Measurements from ENCODE around the gene SVOPL. TPM values are rescaled to one million over a fixed set of nuclear protein-coding genes. Genes with fewer than 3 reads are reported as not detected.

Gene SVOPL
- total and polyA plus RNA-seq, 2 donors (not counting 3 experiments of a cell fraction or from before 2014, with no cell fraction given), result not detected

GRCh38 chr7:138551102-138551501 is 150.1 kb downstream of the SVOPL start:
- no peak overlapping the region for H3K4me3 ChIP-seq (replicated peaks in 1 of 3; ENCODE audit: insufficient read depth in 1 of 3, low read depth in 1 of 3, low read length in 3 of 3)
- H3K9me3 ChIP-seq (replicated peaks; ENCODE audit: control insufficient read depth, insufficient read depth, low read length), result no peaks in the 10 kb centered on the region
- CTCF ChIA-PET, result no interaction called here
- POLR2A ChIA-PET, result no interaction called here
- FAIRE-seq, result no peak
- dilution Hi-C loops (cut with MboI; ENCODE audit: extremely low pct_ligation_motif_present, low sequenced_read_pairs) (no loop called here), intact Hi-C loops (cut with micrococcal nuclease) (no loop called here)
- no peak overlapping the region for H3K27ac ChIP-seq (ENCODE audit: insufficient read depth, low read depth, low read length)
- no peaks in the 10 kb centered on the region for H4K20me1 ChIP-seq (replicated peaks; ENCODE audit: control insufficient read depth, extremely low read depth, insufficient read depth, low read length)
- H2AFZ ChIP-seq (ENCODE audit: low read depth, low read length), result no peak overlapping the region
- peaks cover 2 to 16% of the 10 kb centered on the region in 2 experiments for H3K36me3 ChIP-seq (ENCODE audit: control insufficient read depth in 2 of 2, extremely low read depth in 1 of 2, insufficient read depth in 2 of 2, low read length in 2 of 2)
- DNase-seq (ENCODE audit: low read depth, low spot score), result no peak
- H3K4me2 ChIP-seq (ENCODE audit: insufficient read depth, low read length), result no peak overlapping the region
- peaks cover 10% of the 10 kb centered on the region for H3K4me1 ChIP-seq (ENCODE audit: control insufficient read depth, extremely low read depth, insufficient read depth, low read length)
- H3K9me1 ChIP-seq (replicated peaks; ENCODE audit: control insufficient read depth, extremely low read depth, insufficient read depth, low read length), result no peaks in the 10 kb centered on the region
- H3K79me2 ChIP-seq (ENCODE audit: control insufficient read depth, insufficient read depth, low read length), result no peaks in the 10 kb centered on the region
- H3K27me3 ChIP-seq (ENCODE audit: control insufficient read depth in 2 of 2, insufficient read depth in 2 of 2, low read length in 2 of 2), result no peaks in the 10 kb centered on the region
- BruUV-seq (replicated peaks), result no TSS peak
- H3K9ac ChIP-seq (replicated peaks; ENCODE audit: extremely low read depth, insufficient read depth, low read length), result no peak overlapping the region
- TF ChIP-seq POLR2AphosphoS5 (IDR thresholded peaks at IDR 0.05; ENCODE audit: insufficient read depth, low read depth, low read length), result no peak
- TF ChIP-seq MYC (IDR thresholded peaks at IDR 0.05; ENCODE audit: low read depth, low read length), result no peak
- no peak for TF ChIP-seq POLR2A (IDR thresholded peaks at IDR 0.05; ENCODE audit: low read depth, low read length)
- no peak for TF ChIP-seq GATA2 (IDR thresholded peaks at IDR 0.05; ENCODE audit: insufficient read depth, insufficient read length, low read depth, low read length)

- Histone ChIP-seq H3K36me3 (ENCODE audit: control insufficient read depth in 2 of 2, extremely low read depth in 1 of 2, insufficient read depth in 2 of 2, low read length in 2 of 2) (peaks cover 2 to 16% of the 10 kb centered on the region in 2 experiments), H3K79me2 (ENCODE audit: control insufficient read depth, insufficient read depth, low read length) (no peaks in the 10 kb centered on the region), H2AFZ (ENCODE audit: low read depth, low read length) (no peak overlapping the region), H3K4me3 (replicated peaks in 1 of 3; ENCODE audit: insufficient read depth in 1 of 3, low read depth in 1 of 3, low read length in 3 of 3) (no peak overlapping the region), H3K4me1 (ENCODE audit: control insufficient read depth, extremely low read depth, insufficient read depth, low read length) (peaks cover 17% of the 10 kb centered on the region), H3K9ac (replicated peaks; ENCODE audit: extremely low read depth, insufficient read depth, low read length) (no peak overlapping the region), H3K9me3 (replicated peaks; ENCODE audit: control insufficient read depth, insufficient read depth, low read length) (no peaks in the 10 kb centered on the region), H4K20me1 (replicated peaks; ENCODE audit: control insufficient read depth, extremely low read depth, insufficient read depth, low read length) (no peaks in the 10 kb centered on the region), H3K4me2 (ENCODE audit: insufficient read depth, low read length) (no peak overlapping the region), H3K27me3 (ENCODE audit: control insufficient read depth in 2 of 2, insufficient read depth in 2 of 2, low read length in 2 of 2) (no peaks in the 10 kb centered on the region), H3K9me1 (replicated peaks; ENCODE audit: control insufficient read depth, extremely low read depth, insufficient read depth, low read length) (no peaks in the 10 kb centered on the region), H3K27ac (ENCODE audit: insufficient read depth, low read depth, low read length) (no peak overlapping the region)
- CTCF ChIA-PET, result no interaction called here
- dilution Hi-C loops (cut with MboI; ENCODE audit: extremely low pct_ligation_motif_present, low sequenced_read_pairs) (no loop called here), intact Hi-C loops (cut with micrococcal nuclease) (no loop called here)
- no peak for DNase-seq (ENCODE audit: low read depth, low spot score)
- TF ChIP-seq GATA2 (IDR thresholded peaks at IDR 0.05; ENCODE audit: insufficient read depth, insufficient read length, low read depth, low read length) (no peak), POLR2A (IDR thresholded peaks at IDR 0.05; ENCODE audit: low read depth, low read length) (no peak), JUN (IDR thresholded peaks at IDR 0.05; ENCODE audit: borderline replicate concordance, insufficient read depth, insufficient read length, low read depth) (no peak), CTCF (IDR thresholded peaks at IDR 0.05; ENCODE audit: extremely low read depth in 1 of 2, insufficient read depth in 1 of 2, low read depth in 1 of 2, low read length in 2 of 2) (no peak), POLR2AphosphoS5 (IDR thresholded peaks at IDR 0.05; ENCODE audit: insufficient read depth, low read depth, low read length) (no peak), EZH2 (IDR thresholded peaks at IDR 0.05; ENCODE audit: borderline replicate concordance, low read depth, low read length, severe bottlenecking) (no peak), FOS (IDR thresholded peaks at IDR 0.05; ENCODE audit: borderline replicate concordance, insufficient read depth, low read length) (no peak), MYC (IDR thresholded peaks at IDR 0.05; ENCODE audit: low read depth, low read length) (no peak), MAX (IDR thresholded peaks at IDR 0.05; ENCODE audit: insufficient read depth, insufficient read length) (no peak)
- POLR2A ChIA-PET, result no interaction called here
- BruUV-seq (replicated peaks), result no TSS peak
- no peak for FAIRE-seq
These were observed 150.8 kb downstream of the SVOPL start for GRCh38 chr7:138550337-138550736.
